ENCODE results near the gene REEP2.

REEP2 gene

DNA sequence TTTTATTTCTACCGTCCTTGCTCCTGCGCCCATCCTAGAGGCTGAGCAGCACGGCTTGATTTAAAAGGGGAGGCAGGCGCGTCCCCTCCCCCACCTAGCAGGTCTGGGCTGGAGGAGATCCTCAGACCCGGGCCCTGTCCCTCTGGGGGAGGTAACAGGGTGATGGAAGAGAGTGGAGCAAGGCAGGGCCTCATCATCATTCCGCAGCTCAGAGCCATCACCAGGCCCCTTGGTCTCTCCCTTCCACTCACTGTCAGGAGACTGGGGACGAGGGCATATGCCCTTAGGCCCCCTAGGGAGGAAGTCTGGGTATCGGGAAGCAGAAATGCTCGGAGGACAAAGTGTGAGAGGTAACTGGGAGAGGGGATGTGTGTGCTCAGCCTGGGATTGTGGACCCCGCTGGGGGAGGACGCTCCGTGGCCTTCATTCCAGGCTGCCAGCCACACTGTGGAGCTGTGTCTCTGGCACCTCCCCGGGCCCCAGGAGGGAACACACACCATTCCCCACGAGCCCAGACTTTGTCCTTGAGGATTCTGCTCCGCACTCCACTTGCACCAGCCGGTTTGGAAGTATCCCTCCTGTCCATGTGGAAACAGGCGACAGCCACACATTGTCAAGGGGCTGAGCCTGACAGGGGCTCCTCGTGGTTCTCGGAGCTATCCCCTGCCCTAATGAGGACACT, 761 bp downstream of the REEP2 start:
- Histone ChIP-seq H3K36me3 (peaks cover 16 to 17% (median 16%) of the 10 kb centered on the region in 3 donors), H3K27me3 (no peaks in the 10 kb centered on the region), H3K4me3 (peak overlapping the region; percentile 53 to 65), H3K4me1 (peaks cover 0 to 19% (median 12%) of the 10 kb centered on the region in 4 donors), H3K27ac (peak overlapping the region; percentile 45 to 46), H3K9me3 (no peaks in the 10 kb centered on the region)
- TF ChIP-seq, protein P1, sequence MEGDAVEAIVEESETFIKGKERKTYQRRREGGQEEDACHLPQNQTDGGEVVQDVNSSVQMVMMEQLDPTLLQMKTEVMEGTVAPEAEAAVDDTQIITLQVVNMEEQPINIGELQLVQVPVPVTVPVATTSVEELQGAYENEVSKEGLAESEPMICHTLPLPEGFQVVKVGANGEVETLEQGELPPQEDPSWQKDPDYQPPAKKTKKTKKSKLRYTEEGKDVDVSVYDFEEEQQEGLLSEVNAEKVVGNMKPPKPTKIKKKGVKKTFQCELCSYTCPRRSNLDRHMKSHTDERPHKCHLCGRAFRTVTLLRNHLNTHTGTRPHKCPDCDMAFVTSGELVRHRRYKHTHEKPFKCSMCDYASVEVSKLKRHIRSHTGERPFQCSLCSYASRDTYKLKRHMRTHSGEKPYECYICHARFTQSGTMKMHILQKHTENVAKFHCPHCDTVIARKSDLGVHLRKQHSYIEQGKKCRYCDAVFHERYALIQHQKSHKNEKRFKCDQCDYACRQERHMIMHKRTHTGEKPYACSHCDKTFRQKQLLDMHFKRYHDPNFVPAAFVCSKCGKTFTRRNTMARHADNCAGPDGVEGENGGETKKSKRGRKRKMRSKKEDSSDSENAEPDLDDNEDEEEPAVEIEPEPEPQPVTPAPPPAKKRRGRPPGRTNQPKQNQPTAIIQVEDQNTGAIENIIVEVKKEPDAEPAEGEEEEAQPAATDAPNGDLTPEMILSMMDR (IDR thresholded peaks at IDR 0.05) = no peak
- peak in 1 of 2 donors; percentile 67 for DNase-seq
- intact Hi-C loops (cut with DNase I; ENCODE audit: low total_unique reads) = no loop called here

DNA sequence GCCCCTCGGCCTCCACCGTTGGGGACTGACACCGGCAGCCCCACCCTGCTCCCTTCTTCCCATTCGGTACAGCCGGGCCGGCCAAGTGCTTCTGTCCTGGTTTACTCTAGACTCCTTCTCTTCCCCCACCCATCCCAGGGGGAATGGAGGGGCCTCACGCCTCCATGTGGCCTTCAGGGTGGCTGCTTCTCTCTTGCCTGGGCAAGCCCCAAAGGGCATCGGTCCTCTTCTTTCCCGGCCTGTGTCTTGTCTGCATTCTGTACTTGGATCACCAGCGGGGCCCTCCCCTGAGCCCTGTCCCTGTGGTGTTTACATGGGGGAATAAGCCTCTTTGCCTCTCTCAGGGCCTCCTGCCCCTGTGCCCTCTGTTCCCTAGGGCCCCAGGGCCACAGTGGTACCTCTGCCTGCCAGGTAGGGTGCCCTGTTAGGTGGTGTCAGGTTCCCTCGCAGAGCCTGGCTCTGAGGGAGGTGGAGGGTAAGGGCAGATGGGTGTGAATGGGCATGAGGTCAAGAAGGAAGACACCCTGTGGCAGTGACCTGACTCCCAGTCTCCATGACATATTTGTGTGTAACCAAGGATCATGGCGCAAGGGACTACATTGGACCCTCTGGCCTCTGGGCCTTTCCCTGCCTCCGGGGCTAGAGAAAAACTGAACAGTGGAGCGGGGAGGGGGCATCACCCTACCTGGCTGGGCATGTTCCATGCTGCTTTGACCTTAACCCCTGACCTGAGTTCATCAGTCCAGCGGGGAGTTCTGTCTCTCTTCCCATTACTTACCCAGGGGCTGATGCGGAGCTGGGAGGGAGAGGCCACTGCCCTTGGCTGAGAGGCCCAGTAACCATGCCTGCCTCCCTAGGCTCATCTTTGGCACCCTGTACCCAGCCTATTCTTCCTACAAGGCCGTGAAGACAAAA, 1.6 kb downstream of the REEP2 start:
- peaks cover 0 to 19% (median 12%) of the 10 kb centered on the region in 4 donors for H3K4me1 ChIP-seq
- H3K4me3 ChIP-seq = no peak overlapping the region
- peak in 1 of 2 donors; percentile 58 for DNase-seq
- H3K27ac ChIP-seq = peak overlapping the region in 1 of 2 donors; percentile 46
- no peaks in the 10 kb centered on the region for H3K9me3 ChIP-seq
- no peaks in the 10 kb centered on the region for H3K27me3 ChIP-seq
- H3K36me3 ChIP-seq = peaks cover 8 to 9% (median 8%) of the 10 kb centered on the region in 3 donors
- intact Hi-C loops (cut with DNase I; ENCODE audit: low total_unique reads) = no loop called here
- TF ChIP-seq, protein P1 (IDR thresholded peaks at IDR 0.05) = no peak

DNA sequence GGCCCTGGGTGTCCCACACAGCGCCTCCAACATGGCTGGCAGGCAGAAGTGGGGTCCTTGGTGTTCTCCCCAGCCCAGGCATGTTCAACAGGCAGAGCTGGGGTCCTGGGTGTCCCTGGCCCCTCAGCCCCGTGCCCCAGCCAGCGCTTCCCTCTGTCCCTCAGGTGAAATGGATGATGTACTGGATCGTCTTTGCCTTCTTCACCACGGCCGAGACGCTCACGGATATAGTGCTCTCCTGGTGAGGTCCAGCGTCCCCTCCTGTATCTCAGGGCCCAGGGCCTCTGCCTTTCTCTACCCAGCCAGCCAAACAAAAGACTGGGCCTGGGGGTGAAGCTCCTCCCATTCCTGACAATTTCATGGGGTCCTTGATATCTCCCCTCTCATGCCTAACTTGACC, 2.4 kb downstream of the REEP2 start:
- intact Hi-C loops (cut with DNase I; ENCODE audit: low total_unique reads) = no loop called here
- Histone ChIP-seq H3K27ac (no peak overlapping the region), H3K36me3 (peaks cover 0 to under 1% (median 0%) of the 10 kb centered on the region in 3 donors), H3K4me3 (no peak overlapping the region), H3K9me3 (no peaks in the 10 kb centered on the region), H3K27me3 (no peaks in the 10 kb centered on the region), H3K4me1 (peaks cover 0 to 19% (median 12%) of the 10 kb centered on the region in 4 donors)
- peak in 1 of 2 donors; percentile 51 for DNase-seq
- TF ChIP-seq, protein P1 (IDR thresholded peaks at IDR 0.05) = no peak

GRCh38 chr5:138444078-138444773, 5.4 kb downstream of the REEP2 start:
- H3K27ac ChIP-seq = no peak overlapping the region
- peak in 1 of 2 donors; percentile 42 for DNase-seq
- H3K9me3 ChIP-seq = no peaks in the 10 kb centered on the region
- intact Hi-C loops (cut with DNase I; ENCODE audit: low total_unique reads) = no loop called here
- H3K4me1 ChIP-seq = peaks cover 0 to 9% (median 5%) of the 10 kb centered on the region in 4 donors
- no peaks in the 10 kb centered on the region for H3K36me3 ChIP-seq
- no peak overlapping the region for H3K4me3 ChIP-seq
- no peaks in the 10 kb centered on the region for H3K27me3 ChIP-seq
- TF ChIP-seq, protein P1 (IDR thresholded peaks at IDR 0.05) = no peak

DNA sequence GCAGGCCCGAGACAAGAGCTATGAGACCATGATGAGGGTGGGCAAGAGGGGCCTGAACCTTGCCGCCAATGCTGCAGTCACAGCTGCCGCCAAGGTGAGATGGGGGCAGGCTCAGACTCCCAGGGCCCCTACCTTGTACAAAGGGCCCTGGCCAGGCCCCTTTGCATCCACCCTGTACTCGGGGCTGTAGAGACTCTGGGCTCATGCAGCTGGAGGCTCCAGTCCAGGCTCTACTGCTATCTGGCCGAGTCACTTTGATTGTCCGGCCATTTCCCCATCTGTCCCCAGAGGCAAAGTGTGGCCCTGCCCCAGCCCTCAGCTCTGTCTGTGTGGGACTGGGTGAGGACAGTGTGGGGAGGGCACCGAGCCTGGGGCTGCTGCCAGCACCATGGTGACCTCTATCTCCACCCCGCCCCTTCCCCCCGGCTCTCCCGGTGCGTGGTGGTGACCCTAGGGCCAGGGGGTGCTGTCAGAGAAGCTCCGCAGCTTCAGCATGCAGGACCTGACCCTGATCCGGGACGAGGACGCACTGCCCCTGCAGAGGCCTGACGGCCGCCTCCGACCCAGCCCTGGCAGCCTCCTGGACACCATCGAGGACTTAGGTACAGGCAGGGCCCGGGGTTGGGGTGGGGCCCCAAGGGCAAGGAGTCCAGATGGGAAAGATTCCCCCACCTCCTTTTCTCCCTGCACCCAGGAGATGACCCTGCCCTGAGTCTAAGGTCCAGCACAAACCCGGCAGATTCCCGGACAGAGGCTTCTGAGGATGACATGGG, 6.1 kb downstream of the REEP2 start:
- intact Hi-C loops (cut with DNase I; ENCODE audit: low total_unique reads) = no loop called here
- Histone ChIP-seq H3K4me3 (no peak overlapping the region), H3K27me3 (no peaks in the 10 kb centered on the region), H3K4me1 (peaks cover 0 to 8% (median 5%) of the 10 kb centered on the region in 4 donors), H3K27ac (no peak overlapping the region), H3K9me3 (no peaks in the 10 kb centered on the region), H3K36me3 (no peaks in the 10 kb centered on the region)
- DNase-seq = peak in 1 of 2 donors; percentile 65
- TF ChIP-seq, protein P1 (IDR thresholded peaks at IDR 0.05) = no peak
